Lung (tissue), 12 donors: ENCODE data around the gene RPL18. TPM values are rescaled to one million over a fixed set of nuclear protein-coding genes. Genes with fewer than 3 reads are reported as not detected.

Experiments
- ATAC-seq: fragments of 200-7000 bp; cut with Tn5 transposase; one replicate; pipeline ENCODE4 v1.9.1; 2020; ENCODE audit warnings: moderate number of reproducible peaks; ENCODE audit not compliant: insufficient read depth, low FRiP score
- DNase-seq, 3 donors: peaks; one replicate each; pipeline ENCODE4 v3.0.0-alpha.2; 2013 to 2017
- H3K27ac ChIP-seq, 2 donors: one replicate each; pipeline ENCODE4 v1.5.1; 2013; ENCODE audit warnings: mild to moderate bottlenecking in 2 of 2, moderate library complexity in 2 of 2, control low read depth in 1 of 2, inconsistent platforms in 1 of 2, low read depth in 1 of 2, low read length in 1 of 2
- H3K27me3 ChIP-seq, 3 donors: one replicate each; pipeline ENCODE4 v1.5.1; 2013; ENCODE audit warnings: low read length in 2 of 3; ENCODE audit not compliant: control insufficient read depth in 3 of 3, insufficient read depth in 3 of 3
- H3K36me3 ChIP-seq, 4 donors: one replicate each; pipeline ENCODE4 v1.5.1; 2013; ENCODE audit warnings: low read length in 4 of 4, mild to moderate bottlenecking in 1 of 4, moderate library complexity in 1 of 4; ENCODE audit not compliant: control insufficient read depth in 4 of 4, insufficient read depth in 4 of 4
- H3K4me1 ChIP-seq, 5 donors: one replicate each; pipeline ENCODE4 v1.5.1; 2013; ENCODE audit warnings: low read length in 5 of 5, mild to moderate bottlenecking in 2 of 5, moderate library complexity in 1 of 5; ENCODE audit not compliant: control insufficient read depth in 5 of 5, insufficient read depth in 5 of 5
- H3K4me3 ChIP-seq: one replicate; pipeline ENCODE4 v1.5.1; 2013; ENCODE audit warnings: mild to moderate bottlenecking, control low read depth, moderate library complexity
- H3K9ac ChIP-seq, 2 donors: one replicate each; pipeline ENCODE4 v1.5.1; 2013; ENCODE audit warnings: low read length in 2 of 2, control low read depth in 1 of 2; ENCODE audit not compliant: insufficient read depth in 1 of 2
- H3K9me3 ChIP-seq, 4 donors: one replicate each; pipeline ENCODE4 v1.5.1; 2013; ENCODE audit warnings: low read length in 3 of 4, mild to moderate bottlenecking in 1 of 4, moderate library complexity in 1 of 4; ENCODE audit not compliant: control insufficient read depth in 4 of 4, insufficient read depth in 3 of 4
- CTCF ChIP-seq: IDR thresholded peaks from 2 replicates; pipeline ENCODE4 v1.5.1; 2012; ENCODE audit warnings: mild to moderate bottlenecking; ENCODE audit errors: control extremely low read depth, extremely low read depth
- WGBS, 2 donors: extraction: QIAGEN DNeasy Blood & Tissue Kit; methylation state at CpG; one replicate each; pipeline ENCODE4 v1.1.7; 2013; 5-methylcytosine and 5-hydroxymethylcytosine counted together
- polyA plus RNA-seq, 2 donors: library from polyadenylated mRNA; stranded (reverse); fragments of 200-250 nt; gene quantifications; one replicate each; pipeline ENCODE4 v1.2.1, GENCODE V29; 2013
- total RNA-seq, 2 donors: library from RNA; depleted of rRNA in 1 of 2; stranded (reverse); fragments of >200 nt in 1 of 2; gene quantifications; one replicate each; pipeline ENCODE4 v1.2.1, GENCODE V29; 2014 to 2021
- donor health status: control.
- donor health status: control.
- donor health status: Bipolar disorder and iron deficiency.
- donor health status: healthy.
- donor health status: DM: yes; HTN: yes; CAD: no.

The RPL18 gene
- total and polyA plus RNA-seq, 4 donors: 1,019 to 3,542 (median 1,407) TPM

- peak; percentile 78 for ATAC-seq
- Histone ChIP-seq H3K9me3 (no peaks in the 10 kb centered on the region), H3K27me3 (peaks cover 0 to 9% (median 0%) of the 10 kb centered on the region in 3 donors), H3K36me3 (peaks cover 0 to 4% (median 0%) of the 10 kb centered on the region in 4 donors), H3K4me3 (no peak overlapping the region), H3K9ac (peak overlapping the region; percentile 44 to 93), H3K27ac (peak overlapping the region; percentile 93 to 96), H3K4me1 (peaks cover 0 to 34% (median 14%) of the 10 kb centered on the region in 5 donors)
- 0% methylated on average over 38 of the region's 38 CpGs for WGBS, 2 donors
- peak; percentile 99 to 100 (median 99) for DNase-seq
- TF ChIP-seq CTCF: no peak
These were observed 18.5 kb upstream of the RPL18 start for GRCh38 chr19:48637449-48637947.

GRCh38 chr19:48636859-48637448 is 18.0 kb upstream of the RPL18 start, which contains the start of gene DBP:
Gene DBP, minus strand, starts transcription at chr19:48637379. Its CDS starts 385 bp downstream, at chr19:48636994.
- Histone ChIP-seq H3K36me3 (peaks cover 0 to 6% (median 0%) of the 10 kb centered on the region in 4 donors), H3K4me1 (peaks cover 0 to 34% (median 14%) of the 10 kb centered on the region in 5 donors), H3K27me3 (peaks cover 0 to 9% (median 0%) of the 10 kb centered on the region in 3 donors), H3K9ac (peak within 1 kb of the TSS; percentile 44 to 93), H3K9me3 (no peaks in the 10 kb centered on the region), H3K27ac (peak within 1 kb of the TSS; percentile 93 to 96), H3K4me3 (peak within 1 kb of the TSS; percentile 32)
- TF ChIP-seq CTCF: no peak
- 0% methylated on average over 35 to 40 of the region's 40 CpGs for WGBS, 2 donors
- DNase-seq (no peak), ATAC-seq (no peak)

GRCh38 chr19:48635966-48636858 is 17.2 kb upstream of the RPL18 start:
- WGBS, 2 donors: 2% methylated on average over 35 of the region's 35 CpGs
- no peak for DNase-seq
- H3K4me3 ChIP-seq: peak overlapping the region; percentile 41
- TF ChIP-seq CTCF: no peak
- peaks cover 0 to 6% (median 0%) of the 10 kb centered on the region in 4 donors for H3K36me3 ChIP-seq
- peaks cover 0 to 35% (median 14%) of the 10 kb centered on the region in 5 donors for H3K4me1 ChIP-seq
- no peaks in the 10 kb centered on the region for H3K9me3 ChIP-seq
- H3K27ac ChIP-seq: peak overlapping the region; percentile 88 to 94
- no peak for ATAC-seq
- peak overlapping the region in 1 of 2 donors; percentile 13 for H3K9ac ChIP-seq
- peaks cover 0 to 5% (median 0%) of the 10 kb centered on the region in 3 donors for H3K27me3 ChIP-seq
